Stimulated activated CD8-positive, alpha-beta memory T cell treated with anti-CD3 and anti-CD28 coated beads, Interleukin-12 subunit alpha, Interleukin-12 subunit beta, amount 100 ng/mL, for 24 hours (primary cell): ENCODE data around the gene BMP7.
"Not testable (repeated sequence)": the region's sequence is repeated elsewhere in the genome, so short reads cannot be mapped to it uniquely, and the experiment has no call there.

Experiments used
- DNase-seq: peaks from one replicate; pipeline ENCODE4 v3.0.0-alpha.2; 2020; ENCODE audit errors: extremely low read depth

The BMP7 gene

DNA sequence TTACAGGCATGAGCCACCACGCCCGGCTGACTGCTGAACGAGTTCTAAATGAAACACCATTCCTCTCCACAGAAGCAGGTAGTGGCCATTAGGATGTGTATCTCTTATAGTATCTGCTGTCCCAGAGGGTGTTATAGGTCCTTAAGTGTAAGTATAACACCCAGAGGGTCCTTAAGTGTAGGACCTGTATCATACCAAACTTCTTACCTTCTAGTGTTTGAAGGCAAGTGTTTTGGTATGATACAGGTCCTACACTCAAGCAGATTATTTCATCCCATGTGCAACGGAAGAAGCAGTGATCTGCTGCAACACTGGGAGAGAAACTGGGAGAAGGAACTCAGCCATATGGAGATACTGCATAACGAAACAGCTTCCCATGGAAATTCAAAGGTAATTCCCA is 17.4 kb downstream of the BMP7 start:
- DNase-seq: no peak

DNA sequence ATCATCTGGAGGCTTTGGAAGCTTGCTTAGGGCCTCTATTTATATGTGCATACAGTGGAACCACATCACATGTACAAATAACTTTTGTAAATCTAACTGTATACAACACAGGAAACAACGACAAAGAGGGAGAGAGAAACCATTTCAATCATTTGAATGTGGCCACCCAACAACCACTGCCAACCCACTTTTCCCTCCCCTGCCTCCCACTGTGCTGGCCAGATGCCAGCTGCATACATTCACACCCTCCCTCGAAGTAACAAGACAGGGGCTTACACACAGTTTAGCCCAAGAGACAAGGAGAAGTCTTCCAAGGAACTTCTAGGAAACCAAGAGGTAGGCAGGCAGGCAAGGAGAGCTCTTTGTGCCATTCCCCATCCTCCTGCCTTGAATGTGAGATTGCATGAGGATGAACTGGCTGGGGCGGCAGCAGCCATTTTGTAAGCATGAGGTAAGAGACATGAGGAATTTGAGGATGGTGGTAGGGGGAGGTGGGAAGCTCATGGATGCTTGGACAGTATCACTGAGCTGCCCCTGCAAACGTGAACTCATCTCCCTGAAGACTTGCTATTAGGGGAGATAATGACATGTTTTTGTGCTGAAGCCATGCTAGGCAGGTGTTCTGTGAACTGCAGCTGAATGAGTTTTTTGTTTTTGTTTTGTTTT is 18.2 kb downstream of the BMP7 start:
- DNase-seq: no peak

- DNase-seq: no peak
These were observed 19.0 kb downstream of the BMP7 start for GRCh38 chr20:57247292-57247965.

DNA sequence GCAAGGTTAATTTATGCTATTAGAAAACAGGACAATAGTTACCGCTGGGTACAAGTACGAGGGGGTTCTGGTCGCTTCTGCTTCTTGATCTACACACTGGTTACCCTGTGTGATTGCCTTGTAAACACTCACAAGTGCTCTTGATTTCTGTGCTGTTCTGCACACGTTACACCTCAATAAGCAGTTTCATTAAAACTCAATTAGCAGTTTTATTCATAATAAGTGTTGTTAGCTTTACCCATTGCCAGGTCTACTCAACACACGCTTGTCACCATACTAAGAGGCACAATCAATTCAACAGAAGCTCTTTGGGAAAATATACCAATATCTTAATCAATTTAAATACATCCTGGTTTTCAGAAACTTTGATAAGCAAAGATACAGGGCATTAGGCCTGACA is 20.4 kb downstream of the BMP7 start:
- DNase-seq: no peak

- DNase-seq: no peak
These were observed 21.7 kb downstream of the BMP7 start for GRCh38 chr20:57244627-57245214.

- no peak for DNase-seq
These were observed 22.2 kb downstream of the BMP7 start for GRCh38 chr20:57244221-57244585.

DNA sequence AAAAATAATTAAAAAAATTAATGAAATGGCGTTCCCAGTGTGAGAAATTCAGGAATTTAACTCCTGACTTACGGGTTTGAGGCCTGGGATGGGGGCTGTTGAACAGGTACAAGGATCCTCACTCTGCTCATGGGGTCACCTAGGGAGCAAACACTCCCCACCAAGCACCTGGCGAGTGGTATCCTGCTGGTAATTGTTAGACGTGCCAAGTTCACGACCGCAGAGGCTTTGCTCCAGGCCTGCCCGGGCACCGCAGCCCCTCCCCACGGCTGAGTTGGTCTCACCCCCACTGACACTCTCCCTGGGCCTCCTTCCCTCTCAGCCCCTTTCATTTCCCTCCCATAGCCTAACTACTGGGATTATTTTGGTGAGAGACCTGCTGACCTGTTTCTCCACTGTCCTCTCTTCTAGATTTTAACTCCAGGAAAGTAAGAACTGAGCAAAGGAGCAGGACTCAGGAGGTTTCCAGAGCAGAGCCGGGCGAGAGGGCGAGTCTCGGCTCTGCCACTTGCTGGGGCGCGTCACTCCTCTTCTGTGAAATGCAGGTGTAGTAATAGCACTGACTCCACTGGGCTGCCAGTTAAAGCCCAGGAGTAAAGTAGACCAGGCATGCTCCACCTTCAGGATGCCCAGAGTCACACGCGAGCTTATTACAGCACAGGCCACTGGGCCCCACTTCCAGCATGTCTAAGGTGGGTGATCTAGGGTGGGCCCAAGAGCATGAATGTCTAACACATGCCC is 22.8 kb downstream of the BMP7 start:
- no peak for DNase-seq

DNA sequence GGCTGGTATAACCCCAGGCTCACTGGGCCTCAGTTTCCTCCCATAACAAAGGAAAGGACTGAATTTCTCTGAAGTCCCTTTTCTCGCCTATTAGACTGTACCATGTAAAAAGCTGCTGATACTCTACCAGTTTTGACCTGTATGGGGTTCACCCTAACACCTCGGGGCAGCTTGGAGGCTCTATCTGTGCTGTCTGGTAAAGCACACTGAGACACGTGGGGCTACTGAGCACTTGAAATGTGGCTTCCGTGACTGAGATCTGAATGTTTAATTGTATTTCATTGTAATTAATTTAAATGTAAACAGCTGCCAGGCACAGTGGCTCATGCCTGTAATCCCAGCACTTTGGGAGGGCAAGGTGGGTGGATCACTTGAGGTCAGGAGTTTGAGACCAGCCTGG is 24.0 kb downstream of the BMP7 start:
- no peak for DNase-seq

- no peak for DNase-seq
These were observed 25.0 kb downstream of the BMP7 start for GRCh38 chr20:57241363-57241991.

DNA sequence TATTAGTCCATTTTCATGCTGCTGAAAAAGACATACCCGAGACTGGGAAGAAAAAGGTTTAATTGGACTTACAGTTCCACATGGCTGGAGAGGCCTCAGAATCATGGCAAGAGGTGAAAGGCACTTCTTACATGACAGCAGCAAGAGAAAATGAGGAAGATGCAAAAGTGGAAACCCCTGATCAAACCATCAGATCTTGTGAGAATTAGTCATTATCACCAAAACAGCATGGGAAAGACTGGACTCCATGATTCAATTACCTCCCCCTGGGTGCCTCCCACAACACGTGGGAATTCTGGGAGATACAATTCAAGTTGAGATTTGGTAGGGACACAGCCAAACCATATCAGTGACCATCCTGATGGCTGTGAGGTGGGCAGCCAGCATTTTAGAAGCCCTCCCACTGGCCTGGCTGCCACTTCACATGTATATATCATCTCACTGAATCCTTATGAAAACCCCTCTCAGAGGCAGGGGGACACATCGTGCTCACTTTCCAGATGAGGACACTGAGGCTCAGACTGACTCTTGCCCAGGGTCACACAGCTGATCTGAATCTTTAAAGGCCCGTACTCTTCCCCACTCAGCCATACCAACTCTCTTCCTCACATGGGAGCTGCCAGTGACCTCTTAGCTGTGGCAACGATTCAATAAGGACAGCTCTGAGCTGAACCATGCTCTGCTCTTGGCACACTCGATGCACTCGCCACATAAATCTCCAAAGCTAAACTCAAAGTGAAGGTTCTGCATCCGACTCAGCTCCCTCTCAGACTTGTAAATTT is 25.7 kb downstream of the BMP7 start:
- no peak for DNase-seq

- DNase-seq: not testable (repeated sequence)
These were observed 26.7 kb downstream of the BMP7 start for GRCh38 chr20:57239725-57240124.

- DNase-seq: not testable (repeated sequence)
These were observed 27.1 kb downstream of the BMP7 start for GRCh38 chr20:57239324-57239723.

DNA sequence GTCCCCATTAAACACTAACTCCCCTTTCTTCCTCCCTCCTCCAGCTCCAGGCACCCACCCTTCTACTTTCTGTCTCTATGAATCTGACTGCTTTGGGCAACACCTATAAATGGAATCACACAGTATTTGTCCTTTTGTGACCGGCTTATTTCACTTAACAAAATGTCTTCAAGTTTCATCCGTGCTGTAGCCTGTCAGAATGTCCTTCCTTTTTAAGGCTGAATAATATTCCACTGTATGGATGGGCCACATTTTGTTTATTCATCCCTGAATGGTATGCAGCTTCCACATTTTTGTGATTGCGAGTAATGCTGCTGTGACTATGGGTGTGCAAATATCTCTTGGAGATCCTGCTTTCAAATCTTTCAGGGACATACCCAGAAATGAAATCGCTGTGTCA is 28.4 kb downstream of the BMP7 start:
- DNase-seq: no peak

DNA sequence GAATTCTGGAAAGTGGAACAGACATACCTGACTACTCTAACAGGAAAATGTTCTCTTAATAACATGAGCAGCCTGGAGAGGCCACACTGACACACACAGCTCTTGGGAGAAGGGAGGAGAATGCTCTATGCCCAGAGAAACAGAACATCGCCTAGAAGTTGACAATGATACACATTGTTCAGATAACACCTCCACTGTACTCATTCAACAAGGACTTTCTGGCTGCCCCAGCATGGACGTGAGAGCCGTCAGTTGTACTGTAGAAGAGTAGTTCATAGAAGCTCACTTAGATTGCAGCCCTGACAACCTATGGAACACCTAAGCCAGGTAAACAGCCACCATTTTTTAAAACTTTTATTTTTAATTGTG is 28.9 kb downstream of the BMP7 start:
- DNase-seq: no peak

DNA sequence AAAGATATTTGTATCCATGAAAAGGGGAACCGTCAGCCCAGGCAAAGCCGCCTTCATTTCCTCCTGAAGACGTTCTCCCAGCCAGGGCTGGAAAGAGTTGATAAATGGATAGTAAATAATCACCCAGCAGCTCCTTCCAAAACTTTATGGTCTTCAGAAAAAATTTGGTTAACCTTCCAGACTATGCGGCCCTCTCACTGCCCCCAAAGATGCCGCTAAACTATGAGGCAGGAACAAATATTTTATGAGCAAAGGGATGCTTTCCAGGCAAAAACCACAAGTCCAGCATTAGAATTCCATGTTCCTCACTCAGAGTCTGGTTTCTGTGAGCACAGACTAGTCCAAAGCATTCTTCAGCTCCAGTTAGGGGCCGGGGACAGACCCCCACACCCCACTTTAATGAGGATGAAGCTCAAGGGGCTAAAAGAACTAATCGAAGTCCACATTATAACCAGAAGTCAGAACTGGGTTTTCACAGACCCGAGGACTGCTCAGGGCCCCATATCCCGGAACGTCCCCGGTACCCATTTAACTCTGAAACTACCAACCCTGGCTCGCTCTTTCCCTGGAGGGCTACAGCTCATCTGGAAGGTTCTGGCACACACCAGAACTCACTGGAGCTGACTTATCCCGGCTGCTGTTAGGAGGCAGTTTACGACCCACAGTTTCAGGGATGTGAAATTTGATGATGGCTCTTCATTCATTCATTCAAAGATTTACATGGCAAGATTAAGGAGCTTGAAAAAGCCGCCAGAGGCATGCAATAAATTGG is 29.4 kb downstream of the BMP7 start:
- no peak for DNase-seq

DNA sequence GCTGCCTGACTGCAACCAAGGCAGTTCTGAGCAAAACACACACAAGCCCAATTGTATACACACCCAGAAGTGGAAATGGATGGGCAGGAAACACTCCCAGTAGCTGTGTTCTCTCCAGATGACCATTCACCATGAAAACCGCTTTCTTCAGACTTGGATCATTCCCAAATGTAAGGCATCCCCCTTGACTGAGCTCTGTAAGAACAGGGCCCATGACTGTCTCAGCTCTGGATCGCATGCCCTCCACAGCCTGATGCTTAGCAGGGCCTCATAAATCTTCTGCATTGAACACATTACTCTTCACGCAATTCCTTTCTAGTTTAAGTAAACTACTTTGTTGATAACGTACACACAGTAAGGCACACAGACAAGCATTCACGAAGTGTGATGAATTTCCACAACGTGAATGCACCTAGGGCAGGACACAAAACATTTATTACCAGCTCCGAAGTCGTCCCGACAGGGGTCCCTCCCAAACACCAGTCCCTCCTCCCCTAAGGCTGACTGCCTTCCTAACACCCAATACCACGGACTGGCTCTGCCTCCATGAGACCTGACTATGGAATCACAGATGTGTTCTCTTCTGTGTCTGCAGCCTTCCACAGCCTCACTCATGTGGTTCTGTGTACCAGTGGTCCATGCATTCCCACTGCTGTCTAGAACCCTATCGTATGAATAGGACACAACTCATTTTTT is 31.7 kb downstream of the BMP7 start:
- no peak for DNase-seq

GRCh38 chr20:57231951-57232428 is 34.5 kb downstream of the BMP7 start:
- DNase-seq: no peak

GRCh38 chr20:57231161-57231560 is 35.3 kb downstream of the BMP7 start:
- DNase-seq: no peak

- DNase-seq: no peak
These were observed 36.2 kb downstream of the BMP7 start for GRCh38 chr20:57230247-57230646.

- DNase-seq: no peak
These were observed 37.0 kb downstream of the BMP7 start for GRCh38 chr20:57229490-57229889.
